ENCODE data around the gene CD151.

GRCh38 chr11:868394-868793 is 35.6 kb downstream of the CD151 start:
- TF ChIP-seq CTCF (conservative IDR thresholded peaks at IDR 0.05; ENCODE audit: low read depth, low read length) (no peak), EZH2 (IDR thresholded peaks at IDR 0.05; ENCODE audit: borderline replicate concordance, low read depth, low read length, poor library complexity, severe bottlenecking) (no peak)
